IPS DF 4.7 (cell line): Measurements from ENCODE around the gene FOXO3.

ENCODE experiments used
- DNase-seq: peaks from one replicate; pipeline ENCODE4 v3.0.0-alpha.2; 2013; ENCODE audit warnings: low spot score; ENCODE audit errors: extremely low read depth

Gene FOXO3

GRCh38 chr6:108626777-108627176 is 66.1 kb downstream of the FOXO3 start:
- no peak for DNase-seq

GRCh38 chr6:108627692-108628550 is 67.2 kb downstream of the FOXO3 start:
- DNase-seq = no peak

- no peak for DNase-seq
Observed at GRCh38 chr6:108630050-108630714, 69.5 kb downstream of the FOXO3 start.

GRCh38 chr6:108632441-108632840 is 71.7 kb downstream of the FOXO3 start:
- DNase-seq = no peak

- no peak for DNase-seq
Observed at GRCh38 chr6:108633436-108633835, 72.7 kb downstream of the FOXO3 start.

GRCh38 chr6:108635505-108636226 is 74.9 kb downstream of the FOXO3 start:
- DNase-seq = no peak

GRCh38 chr6:108637963-108638362 is 77.2 kb downstream of the FOXO3 start:
- DNase-seq = no peak

- no peak for DNase-seq
Observed at GRCh38 chr6:108638993-108639392, 78.3 kb downstream of the FOXO3 start.

- no peak for DNase-seq
Observed at GRCh38 chr6:108640104-108640503, 79.4 kb downstream of the FOXO3 start.

GRCh38 chr6:108643184-108643583 is 82.5 kb downstream of the FOXO3 start:
- no peak for DNase-seq

GRCh38 chr6:108644252-108644651 is 83.5 kb downstream of the FOXO3 start:
- DNase-seq = no peak

- no peak for DNase-seq
Observed at GRCh38 chr6:108648191-108648590, 87.5 kb downstream of the FOXO3 start.

GRCh38 chr6:108650325-108650724 is 89.6 kb downstream of the FOXO3 start:
- DNase-seq = no peak

GRCh38 chr6:108650781-108651180 is 90.1 kb downstream of the FOXO3 start:
- DNase-seq = no peak

GRCh38 chr6:108651340-108652227 is 90.9 kb downstream of the FOXO3 start:
- no peak for DNase-seq

GRCh38 chr6:108652375-108652774 is 91.7 kb downstream of the FOXO3 start:
- DNase-seq = no peak

GRCh38 chr6:108653949-108654348 is 93.2 kb downstream of the FOXO3 start:
- DNase-seq = no peak

GRCh38 chr6:108654465-108655106 is 93.9 kb downstream of the FOXO3 start:
- no peak for DNase-seq

GRCh38 chr6:108655806-108656651 is 95.3 kb downstream of the FOXO3 start:
- DNase-seq = no peak

GRCh38 chr6:108656836-108657235 is 96.1 kb downstream of the FOXO3 start:
- DNase-seq = no peak
